WTC11 (cell line): ENCODE measurements around the gene WBP2.

Experiments used
- ATF6 ChIP-seq: sonication (generic); formaldehyde crosslinking; IDR thresholded peaks from 2 replicates; pipeline ENCODE4 v1.8.1; 2023; ENCODE audit warnings: mild to moderate bottlenecking, missing genetic modification reagents
- CREM ChIP-seq: sonication (generic); formaldehyde crosslinking; IDR thresholded peaks from 2 replicates; pipeline ENCODE4 v1.8.1; 2022; ENCODE audit warnings: mild to moderate bottlenecking, missing genetic modification reagents, moderate library complexity
- CTCF ChIP-seq: fragments of 200-600 bp; IDR thresholded peaks from 2 replicates; pipeline ENCODE4 v1.8.0; 2022; ENCODE audit warnings: antibody characterized with exemption
- E2F5 ChIP-seq: sonication (generic); formaldehyde crosslinking; IDR thresholded peaks from 2 replicates; pipeline ENCODE4 v1.8.1; 2022; ENCODE audit warnings: mild to moderate bottlenecking, moderate library complexity, missing genetic modification reagents
- ELF4 ChIP-seq: sonication (generic); formaldehyde crosslinking; IDR thresholded peaks from 2 replicates; pipeline ENCODE4 v1.8.1; 2022; ENCODE audit warnings: low read depth, mild to moderate bottlenecking, moderate library complexity, missing genetic modification reagents
- HMGXB4 ChIP-seq: sonication (generic); formaldehyde crosslinking; IDR thresholded peaks from 2 replicates; pipeline ENCODE4 v1.8.1; 2023; ENCODE audit warnings: mild to moderate bottlenecking, moderate library complexity, missing genetic modification reagents
- IRF1 ChIP-seq: sonication (generic); formaldehyde crosslinking; IDR thresholded peaks from 2 replicates; pipeline ENCODE4 v1.8.0; 2023; ENCODE audit warnings: missing genetic modification reagents
- JUN ChIP-seq: sonication (generic); formaldehyde crosslinking; IDR thresholded peaks from 2 replicates; pipeline ENCODE4 v1.8.0; 2023; ENCODE audit warnings: mild to moderate bottlenecking, missing genetic modification reagents
- MAX ChIP-seq: sonication (generic); formaldehyde crosslinking; IDR thresholded peaks from 2 replicates; pipeline ENCODE4 v1.8.0; 2022; ENCODE audit warnings: mild to moderate bottlenecking, missing genetic modification reagents
- NFYB ChIP-seq: sonication (generic); formaldehyde crosslinking; conservative IDR thresholded peaks from 2 replicates; pipeline ENCODE4 v1.8.0; 2022; ENCODE audit warnings: low read depth, missing genetic modification reagents
- NR2C2 ChIP-seq: sonication (generic); formaldehyde crosslinking; IDR thresholded peaks from 2 replicates; pipeline ENCODE4 v1.8.0; 2022; ENCODE audit warnings: mild to moderate bottlenecking, missing genetic modification reagents
- OVOL2 ChIP-seq: fragments of 250-450 bp; sonication (Bioruptor Pico); IDR thresholded peaks from 2 replicates; pipeline ENCODE4 v1.9.0; 2021; ENCODE audit warnings: mild to moderate bottlenecking, borderline replicate concordance

GRCh38 chr17:75820094-75821080 lies 34.7 kb downstream of the WBP2 start:
- TF ChIP-seq CTCF (no peak), JUN (CRISPR knock-in tag) (no peak), NR2C2 (CRISPR knock-in tag) (no peak), IRF1 (CRISPR knock-in tag) (no peak), CREM (no peak), ELF4 (CRISPR knock-in tag) (no peak), E2F5 (CRISPR knock-in tag) (no peak), ATF6 (CRISPR knock-in tag) (no peak), OVOL2 (no peak), MAX (CRISPR knock-in tag) (no peak), NFYB (CRISPR knock-in tag) (no peak), HMGXB4 (CRISPR knock-in tag) (no peak)
